HepG2 (cell line): Measurements from ENCODE around the gene SESN3. TPM values are rescaled to one million over a fixed set of nuclear protein-coding genes. Genes with fewer than 3 reads are reported as not detected.
A peak's percentile ranks its signal among the peaks of the same experiment; 100 is the strongest.

Experiments
- ATAC-seq: fragments of 200-7000 bp; cut with Tn5 transposase; 3 replicates; pipeline ENCODE4 v1.9.1; 2020; ENCODE audit warnings: mild to moderate bottlenecking, moderate library complexity
- BruUV-seq: library from RNA; stranded (reverse); fragments of 400-500 nt; replicated peaks from 2 replicates; lab custom pipeline; 2021; lab: Mats Ljungman, UMichigan
- CTCF ChIA-PET: fragments of 300-600 bp; formaldehyde crosslinking; extraction: SDS; loops from one replicate; lab custom pipeline; 2021; ENCODE audit warnings: low total read pairs, inconsistent platforms, low intra/inter-chr PET ratio; lab: Yijun Ruan, JAX
- POLR2A ChIA-PET: fragments of 350-600 bp; sonication (Branson Sonifier 250); formaldehyde crosslinking; loops from one replicate; lab custom pipeline; 2020; ENCODE audit warnings: antibody characterized with exemption, inconsistent platforms; lab: Yijun Ruan, JAX
- DNase-seq: peaks from one replicate; pipeline ENCODE4 v3.0.0-alpha.2; 2015; ENCODE audit warnings: low spot score
- FAIRE-seq: peaks from 3 replicates; lab custom pipeline; 2011; peaks lifted over from hg19 to GRCh38; lab: Jason Lieb, UNC
- H2AFZ ChIP-seq: one replicate; pipeline ENCODE4 v1.6.1; 2011; ENCODE audit warnings: low read length, inconsistent platforms
- H3K27ac ChIP-seq: fragments of 300-600 bp; 3 replicates; pipeline ENCODE4 v1.8.0; 2011; ENCODE audit warnings: mixed run types, mild to moderate bottlenecking, mixed read lengths, low read length, inconsistent platforms; ENCODE audit not compliant: insufficient read depth; ENCODE audit errors: extremely low read length
- H3K27me3 ChIP-seq, 2 experiments: fragments of 200-600 bp in 1 of 2; 2 replicates in 1 of 2; 3 replicates in 1 of 2; pipeline versions ENCODE4 v1.6.0 to v1.8.0; 2011; ENCODE audit warnings: low read length in 2 of 2, mild to moderate bottlenecking in 2 of 2, moderate library complexity in 2 of 2, inconsistent platforms in 1 of 2; ENCODE audit not compliant: insufficient read depth in 2 of 2, control insufficient read depth in 1 of 2
- H3K36me3 ChIP-seq, 2 experiments: fragments of 200-600 bp in 1 of 2; replicated peaks in 1 of 2; 2 replicates in 1 of 2; 3 replicates in 1 of 2; pipeline versions ENCODE4 v1.5.1 to v1.8.0; 2011; ENCODE audit warnings: low read length in 2 of 2, inconsistent platforms in 1 of 2; ENCODE audit not compliant: insufficient read depth in 2 of 2, control insufficient read depth in 1 of 2
- H3K4me1 ChIP-seq: 2 replicates; pipeline ENCODE4 v1.5.1; 2012; ENCODE audit warnings: low read length, inconsistent platforms; ENCODE audit not compliant: insufficient read depth
- H3K4me2 ChIP-seq: 2 replicates; pipeline ENCODE4 v1.6.0; 2011; ENCODE audit warnings: low read depth, low read length, inconsistent platforms
- H3K4me3 ChIP-seq, 3 experiments: fragments of 200-600 bp in 1 of 3; sonication (generic), shearing (Covaris generic) in 1 of 3; replicated peaks in 1 of 3; 2 replicates each; pipeline ENCODE4 v1.5.1; 2011 to 2016; ENCODE audit warnings: low read length in 3 of 3, inconsistent platforms in 2 of 3, low read depth in 2 of 3, mild to moderate bottlenecking in 2 of 3, control low read depth in 1 of 3, mixed read lengths in 1 of 3; ENCODE audit not compliant: insufficient read depth in 1 of 3
- H3K79me2 ChIP-seq: one replicate; pipeline ENCODE4 v1.6.1; 2011; ENCODE audit warnings: low read length, inconsistent platforms; ENCODE audit not compliant: insufficient read depth
- H3K9ac ChIP-seq: 2 replicates; pipeline ENCODE4 v1.6.0; 2011; ENCODE audit warnings: mild to moderate bottlenecking, low read depth, low read length, inconsistent platforms; ENCODE audit not compliant: insufficient read depth
- H3K9me3 ChIP-seq: 2 replicates; pipeline ENCODE4 v1.5.1; 2012; ENCODE audit warnings: mild to moderate bottlenecking, low read length
- H4K20me1 ChIP-seq: 2 replicates; pipeline ENCODE4 v1.6.0; 2011; ENCODE audit warnings: inconsistent platforms, mild to moderate bottlenecking, low read length, moderate library complexity; ENCODE audit not compliant: insufficient read depth
- ATF7 ChIP-seq, 2 experiments: fragments of 450-650 bp in 1 of 2; sonication (generic) in 1 of 2; formaldehyde crosslinking in 1 of 2; IDR thresholded peaks; 2 replicates each; pipeline versions ENCODE4 v1.4.0 to v1.6.1; 2016 to 2020; ENCODE audit warnings: antibody characterized with exemption in 1 of 2, mild to moderate bottlenecking in 1 of 2, missing genetic modification reagents in 1 of 2
- ELF3 ChIP-seq: IDR thresholded peaks from 2 replicates; pipeline ENCODE4 v1.6.1; 2016; ENCODE audit warnings: missing genetic modification reagents, missing compliant biosample characterization
- ZNF605 ChIP-seq: sonication (generic); formaldehyde crosslinking; IDR thresholded peaks from 2 replicates; pipeline ENCODE4 v1.8.0; 2022; ENCODE audit warnings: mild to moderate bottlenecking, missing genetic modification reagents
- WGBS: methylation state at CpG from one replicate; pipeline ENCODE4 v1.1.6; 2017; ENCODE audit warnings: low lambda C conversion rate; 5-methylcytosine and 5-hydroxymethylcytosine counted together
- in situ Hi-C: cut with HindIII; loops from 2 replicates; pipeline ENCODE4 v1.10.0; 2017; ENCODE audit warnings: low pct_unique_long_range_greater_than_20kb; ENCODE audit not compliant: extremely low pct_ligation_motif_present
- intact Hi-C: fragments of 100-400 bp; cut with micrococcal nuclease; formaldehyde crosslinking; loops from one replicate; pipeline ENCODE4 v1.10.0; 2022; ENCODE audit not compliant: unreplicated experiment
- polyA plus RNA-seq, 8 experiments: library from polyadenylated mRNA; depleted of rRNA in 3 of 8; stranded (reverse) in 7 of 8; unstranded in 1 of 8; fragments of >200 nt; fragmentation: Illumina TruSeq in 4 of 8; extraction: Trizol in 4 of 8; gene quantifications; 2 replicates each; pipeline versions ENCODE4 v1.2.1 to v1.2.3, GENCODE V29; 2011 to 2016; ENCODE audit warnings: low read depth in 4 of 8, missing spikeins in 1 of 8, mixed read lengths in 1 of 8; ENCODE audit not compliant: insufficient read depth in 1 of 8
- total RNA-seq, 5 experiments: library from RNA; depleted of rRNA; stranded (reverse); fragments of >200 nt; fragmentation: Illumina TruSeq; extraction: Trizol; gene quantifications; 2 replicates each; pipeline ENCODE4 v1.2.3, GENCODE V29; 2016; ENCODE audit warnings: low read depth in 1 of 5

SESN3 gene
- total and polyA plus RNA-seq, 2 of the 13 experiments (the other 11 are each of a cell fraction or from before 2014, with no cell fraction given): 0.53 to 0.86 TPM

DNA sequence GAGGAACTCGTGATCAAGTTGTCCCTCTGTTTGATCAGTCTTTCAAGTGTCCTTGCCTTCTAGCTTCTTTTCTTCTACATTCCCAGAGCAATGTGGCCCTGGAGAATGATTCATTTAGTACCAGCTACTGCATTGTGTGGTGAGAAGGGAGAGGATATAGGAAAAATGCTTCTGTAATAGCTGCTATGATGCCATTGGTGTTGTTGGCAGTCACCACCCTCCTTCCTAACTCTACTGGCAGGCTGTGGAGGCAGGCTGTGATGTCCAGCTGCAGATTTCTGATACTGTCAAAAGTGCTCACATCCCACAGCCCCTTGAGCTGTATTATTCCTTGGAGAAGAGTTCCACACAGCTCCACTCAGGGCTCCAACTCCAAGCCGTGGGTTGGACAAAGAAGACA lies 88.6 kb downstream of the SESN3 start:
- no peaks in the 10 kb centered on the region for H3K36me3 ChIP-seq
- no peaks in the 10 kb centered on the region for H4K20me1 ChIP-seq
- no peak for FAIRE-seq
- H3K9ac ChIP-seq: no peak overlapping the region
- TF ChIP-seq ELF3: no peak
- TF ChIP-seq, all 625 proteins: peak for 0
- in situ Hi-C loops (loop anchor here (25.0 kb wide), 1 partner anchor 530 kb away; no protein-coding TSS in a partner anchor), intact Hi-C loops (loop anchor here (10.0 kb wide), 1 partner anchor 168 kb away; the partner anchor contains the start of genes CWC15 and KDM4D)
- Histone ChIP-seq H3K79me2 (no peaks in the 10 kb centered on the region), H3K4me2 (no peak overlapping the region), H3K4me3 (no peak overlapping the region), H3K27me3 (peaks cover 0 to 4% of the 10 kb centered on the region in 2 experiments; a peak in 2 of 5 replicates), H3K9me3 (no peaks in the 10 kb centered on the region), H3K27ac (no peak overlapping the region), H3K4me1 (peaks cover 6% of the 10 kb centered on the region), H2AFZ (no peak overlapping the region)
- BruUV-seq: no TSS peak
- ChIA-PET POLR2A (no interaction called here), CTCF (no interaction called here)
- DNase-seq (no peak), ATAC-seq (no peak)
- WGBS: 0% methylated on average over 2 of the region's 2 CpGs

DNA sequence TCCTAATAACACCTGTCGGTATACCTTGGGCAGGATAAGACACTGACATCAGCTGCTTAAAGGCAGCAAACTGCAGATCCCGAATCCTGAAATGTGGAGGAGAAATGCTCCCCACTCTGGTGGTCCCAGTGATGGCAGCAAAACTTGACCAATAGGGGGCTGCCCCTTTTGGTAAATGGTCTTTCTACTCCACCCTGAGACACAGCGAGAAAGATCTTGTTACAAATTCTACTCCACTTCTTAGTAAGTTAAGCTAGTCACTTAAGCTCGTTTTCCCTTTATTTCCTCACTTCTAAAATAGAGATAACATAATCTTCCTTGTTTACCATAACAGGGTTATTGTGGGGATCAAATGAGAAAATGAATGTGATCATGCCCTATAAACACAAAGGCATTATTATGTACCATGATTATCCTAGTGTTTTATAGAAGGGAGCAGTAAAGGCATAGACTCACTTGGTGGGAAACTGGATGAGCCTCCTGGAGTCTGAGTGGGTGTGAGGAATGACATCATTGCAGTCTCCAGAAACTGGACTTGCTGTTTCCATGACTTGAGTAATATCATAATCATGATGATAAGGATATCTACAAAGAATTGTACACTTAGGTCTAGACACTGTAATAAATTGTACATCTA lies 90.5 kb downstream of the SESN3 start:
- ATAC-seq (no peak), FAIRE-seq (no peak), DNase-seq (no peak)
- intact Hi-C loops: loop anchor here (10.0 kb wide), 1 partner anchor 166 kb away; the partner anchor contains the start of genes CWC15 and KDM4D
- H3K36me3 ChIP-seq: no peaks in the 10 kb centered on the region
- no peak overlapping the region for H3K9ac ChIP-seq
- H3K79me2 ChIP-seq: no peaks in the 10 kb centered on the region
- H3K4me3 ChIP-seq: no peak overlapping the region
- 18% methylated on average over 4 of the region's 4 CpGs for WGBS
- TF ChIP-seq ZNF605 (no peak), ATF7 (IDR thresholded peaks at IDR 0.05) (peak; percentile 44; the same call in 1 of the 2 replicates), ATF7 (CRISPR knock-in tag; IDR thresholded peaks at IDR 0.05) (no peak)
- H3K27ac ChIP-seq: no peak overlapping the region
- H3K4me2 ChIP-seq: no peak overlapping the region
- ChIA-PET CTCF (no interaction called here), POLR2A (no interaction called here)
- no peaks in the 10 kb centered on the region for H3K4me1 ChIP-seq
- H3K27me3 ChIP-seq: peaks cover 0 to 4% of the 10 kb centered on the region in 2 experiments; a peak in 2 of 5 replicates
- H4K20me1 ChIP-seq: no peaks in the 10 kb centered on the region
- in situ Hi-C loops: loop anchor here (25.0 kb wide), 1 partner anchor 528 kb away; no protein-coding TSS in a partner anchor
- H2AFZ ChIP-seq: no peak overlapping the region
- no peaks in the 10 kb centered on the region for H3K9me3 ChIP-seq
- BruUV-seq: no TSS peak
